ENCODE results near the gene PMM2.

- TF ChIP-seq, protein P1, sequence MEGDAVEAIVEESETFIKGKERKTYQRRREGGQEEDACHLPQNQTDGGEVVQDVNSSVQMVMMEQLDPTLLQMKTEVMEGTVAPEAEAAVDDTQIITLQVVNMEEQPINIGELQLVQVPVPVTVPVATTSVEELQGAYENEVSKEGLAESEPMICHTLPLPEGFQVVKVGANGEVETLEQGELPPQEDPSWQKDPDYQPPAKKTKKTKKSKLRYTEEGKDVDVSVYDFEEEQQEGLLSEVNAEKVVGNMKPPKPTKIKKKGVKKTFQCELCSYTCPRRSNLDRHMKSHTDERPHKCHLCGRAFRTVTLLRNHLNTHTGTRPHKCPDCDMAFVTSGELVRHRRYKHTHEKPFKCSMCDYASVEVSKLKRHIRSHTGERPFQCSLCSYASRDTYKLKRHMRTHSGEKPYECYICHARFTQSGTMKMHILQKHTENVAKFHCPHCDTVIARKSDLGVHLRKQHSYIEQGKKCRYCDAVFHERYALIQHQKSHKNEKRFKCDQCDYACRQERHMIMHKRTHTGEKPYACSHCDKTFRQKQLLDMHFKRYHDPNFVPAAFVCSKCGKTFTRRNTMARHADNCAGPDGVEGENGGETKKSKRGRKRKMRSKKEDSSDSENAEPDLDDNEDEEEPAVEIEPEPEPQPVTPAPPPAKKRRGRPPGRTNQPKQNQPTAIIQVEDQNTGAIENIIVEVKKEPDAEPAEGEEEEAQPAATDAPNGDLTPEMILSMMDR (IDR thresholded peaks at IDR 0.05; ENCODE audit: borderline replicate concordance, extremely low read depth, low read length, poor library complexity, severe bottlenecking), result no peak
- TF ChIP-seq EZH2 (IDR thresholded peaks at IDR 0.05; ENCODE audit: borderline replicate concordance, low read depth, low read length, severe bottlenecking), result no peak
These were observed 34.5 kb downstream of the PMM2 start for GRCh38 chr16:8831871-8832716.
